ENCODE measurements around the gene PXDN.

DNA sequence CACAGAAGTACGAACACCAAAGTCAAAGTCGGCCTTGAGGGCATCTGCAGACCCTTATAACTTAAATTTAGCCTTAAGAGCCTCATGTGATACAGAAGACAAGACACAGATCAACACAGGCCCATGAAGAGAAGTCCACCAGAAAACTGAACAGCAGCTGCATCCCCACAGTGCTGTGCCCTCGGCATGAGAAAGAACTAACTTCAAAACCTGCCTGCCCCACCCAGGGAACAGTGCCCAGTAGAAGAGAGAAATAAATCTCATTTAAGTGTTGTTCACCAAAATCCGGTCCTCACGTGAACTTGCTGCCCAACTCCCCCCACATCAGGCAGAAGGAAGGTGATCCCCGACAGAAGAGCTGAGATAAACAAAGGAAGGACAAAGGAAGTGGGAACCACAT is 73.7 kb downstream of the PXDN start:
- TF ChIP-seq POLR2AphosphoS5 (IDR thresholded peaks at IDR 0.05; ENCODE audit: insufficient read depth, low read depth, low read length) (no peak), EZH2 (IDR thresholded peaks at IDR 0.05; ENCODE audit: borderline replicate concordance, low read depth, low read length, severe bottlenecking) (no peak), POLR2A (IDR thresholded peaks at IDR 0.05; ENCODE audit: low read depth, low read length) (no peak), JUN (IDR thresholded peaks at IDR 0.05; ENCODE audit: borderline replicate concordance, insufficient read depth, insufficient read length, low read depth) (no peak), MYC (IDR thresholded peaks at IDR 0.05; ENCODE audit: low read depth, low read length) (no peak)
- TF ChIP-seq, protein P1, sequence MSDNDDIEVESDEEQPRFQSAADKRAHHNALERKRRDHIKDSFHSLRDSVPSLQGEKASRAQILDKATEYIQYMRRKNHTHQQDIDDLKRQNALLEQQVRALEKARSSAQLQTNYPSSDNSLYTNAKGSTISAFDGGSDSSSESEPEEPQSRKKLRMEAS (IDR thresholded peaks at IDR 0.05; ENCODE audit: insufficient read depth, insufficient read length) = no peak
- TF ChIP-seq, protein P2, sequence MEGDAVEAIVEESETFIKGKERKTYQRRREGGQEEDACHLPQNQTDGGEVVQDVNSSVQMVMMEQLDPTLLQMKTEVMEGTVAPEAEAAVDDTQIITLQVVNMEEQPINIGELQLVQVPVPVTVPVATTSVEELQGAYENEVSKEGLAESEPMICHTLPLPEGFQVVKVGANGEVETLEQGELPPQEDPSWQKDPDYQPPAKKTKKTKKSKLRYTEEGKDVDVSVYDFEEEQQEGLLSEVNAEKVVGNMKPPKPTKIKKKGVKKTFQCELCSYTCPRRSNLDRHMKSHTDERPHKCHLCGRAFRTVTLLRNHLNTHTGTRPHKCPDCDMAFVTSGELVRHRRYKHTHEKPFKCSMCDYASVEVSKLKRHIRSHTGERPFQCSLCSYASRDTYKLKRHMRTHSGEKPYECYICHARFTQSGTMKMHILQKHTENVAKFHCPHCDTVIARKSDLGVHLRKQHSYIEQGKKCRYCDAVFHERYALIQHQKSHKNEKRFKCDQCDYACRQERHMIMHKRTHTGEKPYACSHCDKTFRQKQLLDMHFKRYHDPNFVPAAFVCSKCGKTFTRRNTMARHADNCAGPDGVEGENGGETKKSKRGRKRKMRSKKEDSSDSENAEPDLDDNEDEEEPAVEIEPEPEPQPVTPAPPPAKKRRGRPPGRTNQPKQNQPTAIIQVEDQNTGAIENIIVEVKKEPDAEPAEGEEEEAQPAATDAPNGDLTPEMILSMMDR (IDR thresholded peaks at IDR 0.05; ENCODE audit: extremely low read depth in 1 of 2, insufficient read depth in 1 of 2, low read depth in 1 of 2, low read length in 2 of 2) = no peak
